Skeletal muscle tissue (tissue), 4 donors: ENCODE results near the gene PRR33. TPM values are rescaled to one million over a fixed set of nuclear protein-coding genes. Genes with fewer than 3 reads are reported as not detected.

Experiments used
- H3K27ac ChIP-seq: one replicate; pipeline ENCODE4 v1.7.0; 2013; ENCODE audit warnings: mild to moderate bottlenecking, low read depth, low read length, inconsistent platforms
- H3K27me3 ChIP-seq, 3 donors: one replicate each; pipeline ENCODE4 v1.7.0; 2013; ENCODE audit warnings: low read length in 3 of 3; ENCODE audit not compliant: control insufficient read depth in 3 of 3, insufficient read depth in 3 of 3
- H3K36me3 ChIP-seq, 3 donors: one replicate each; pipeline ENCODE4 v1.7.0; 2013; ENCODE audit warnings: low read length in 3 of 3; ENCODE audit not compliant: control insufficient read depth in 3 of 3, insufficient read depth in 3 of 3
- H3K4me1 ChIP-seq, 3 donors: one replicate each; pipeline ENCODE4 v1.7.0; 2013; ENCODE audit warnings: low read length in 3 of 3, mild to moderate bottlenecking in 3 of 3; ENCODE audit not compliant: control insufficient read depth in 3 of 3, insufficient read depth in 3 of 3
- H3K4me3 ChIP-seq, 3 donors: one replicate each; pipeline ENCODE4 v1.7.0; 2013; ENCODE audit warnings: low read length in 3 of 3
- H3K9ac ChIP-seq, 3 donors: one replicate each; pipeline ENCODE4 v1.7.0; 2013; ENCODE audit warnings: low read length in 3 of 3, mild to moderate bottlenecking in 3 of 3, moderate library complexity in 2 of 3, low read depth in 1 of 3
- H3K9me3 ChIP-seq, 3 donors: one replicate each; pipeline ENCODE4 v1.7.0; 2013; ENCODE audit warnings: low read length in 3 of 3; ENCODE audit not compliant: control insufficient read depth in 3 of 3
- total RNA-seq: library from RNA; depleted of rRNA; stranded (reverse); fragments of >200 nt; gene quantifications from one replicate; pipeline ENCODE4 v1.2.3, GENCODE V29; 2014
- donor health status: Osteomylitis.

Gene PRR33
- total RNA-seq, 1 donor from 2014 or later: 1.0 TPM

DNA sequence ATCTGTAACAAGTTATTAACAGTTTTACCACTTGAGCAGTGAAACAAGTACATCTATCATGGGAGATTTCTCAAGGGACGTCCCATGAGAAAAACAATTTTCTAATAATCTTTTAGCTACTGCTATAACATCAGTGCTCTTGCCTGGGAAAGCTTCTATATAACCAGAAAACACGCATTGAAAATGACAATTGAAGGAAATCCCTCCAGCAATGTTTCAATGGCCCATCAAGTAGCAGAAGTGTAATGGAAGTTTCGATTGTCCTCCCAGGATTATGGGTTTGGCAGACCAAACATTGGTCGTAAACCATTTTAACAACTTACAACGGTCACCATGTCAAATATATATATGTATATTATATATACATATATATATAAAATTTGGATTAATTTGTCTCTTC, 8.0 kb upstream of the PRR33 start:
- H3K36me3 ChIP-seq: no peaks in the 10 kb centered on the region
- H3K9ac ChIP-seq: no peak overlapping the region
- H3K27ac ChIP-seq: no peak overlapping the region
- H3K4me3 ChIP-seq: no peak overlapping the region
- H3K9me3 ChIP-seq: no peaks in the 10 kb centered on the region
- no peaks in the 10 kb centered on the region for H3K4me1 ChIP-seq
- no peaks in the 10 kb centered on the region for H3K27me3 ChIP-seq

DNA sequence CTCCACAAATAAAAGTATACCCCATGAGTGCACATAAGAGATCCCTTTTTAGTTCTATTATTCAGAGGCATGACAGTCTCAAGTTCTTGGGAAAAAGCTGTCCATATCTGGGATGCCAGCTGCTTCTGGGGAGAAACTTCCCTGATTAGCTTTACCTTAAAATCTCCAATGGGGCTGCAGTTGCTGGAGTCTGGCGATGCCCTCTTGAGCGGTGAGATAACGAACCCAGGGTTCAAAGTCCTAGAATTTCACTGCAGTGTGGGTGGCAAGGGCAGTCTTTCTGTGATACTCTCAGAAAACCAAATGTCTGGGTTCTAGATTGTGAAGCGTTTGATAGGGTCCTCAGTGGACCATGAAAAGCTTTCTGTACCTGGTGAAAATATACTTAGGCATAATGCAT, 7.4 kb upstream of the PRR33 start:
- Histone ChIP-seq H3K9me3 (no peaks in the 10 kb centered on the region), H3K27me3 (no peaks in the 10 kb centered on the region), H3K27ac (no peak overlapping the region), H3K9ac (no peak overlapping the region), H3K36me3 (no peaks in the 10 kb centered on the region), H3K4me3 (no peak overlapping the region), H3K4me1 (no peaks in the 10 kb centered on the region)

DNA sequence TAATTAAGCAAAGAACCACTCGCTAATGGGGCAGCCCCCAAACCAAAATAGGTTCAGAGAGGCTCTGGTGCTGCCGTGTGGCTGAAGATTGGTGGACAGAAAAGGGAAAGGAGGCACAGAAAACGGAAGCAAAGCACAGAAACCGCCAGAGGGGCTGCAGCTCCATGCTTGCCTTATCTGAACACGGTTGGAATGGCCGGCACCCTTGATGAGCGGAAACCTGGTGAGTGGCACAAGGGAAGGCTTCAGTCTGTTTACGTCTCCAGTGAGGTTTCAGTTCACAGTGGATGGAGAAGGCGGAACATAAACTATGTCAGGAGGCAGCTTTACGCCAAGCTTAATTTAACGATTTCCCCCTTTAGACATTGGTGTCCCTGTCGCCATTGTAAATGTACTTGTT, 5.2 kb upstream of the PRR33 start:
- H3K9ac ChIP-seq: no peak overlapping the region
- H3K27ac ChIP-seq: no peak overlapping the region
- no peaks in the 10 kb centered on the region for H3K36me3 ChIP-seq
- no peaks in the 10 kb centered on the region for H3K27me3 ChIP-seq
- H3K4me1 ChIP-seq: peaks cover 11 to 19% (median 15%) of the 10 kb centered on the region in 3 donors
- no peak overlapping the region for H3K4me3 ChIP-seq
- H3K9me3 ChIP-seq: no peaks in the 10 kb centered on the region

DNA sequence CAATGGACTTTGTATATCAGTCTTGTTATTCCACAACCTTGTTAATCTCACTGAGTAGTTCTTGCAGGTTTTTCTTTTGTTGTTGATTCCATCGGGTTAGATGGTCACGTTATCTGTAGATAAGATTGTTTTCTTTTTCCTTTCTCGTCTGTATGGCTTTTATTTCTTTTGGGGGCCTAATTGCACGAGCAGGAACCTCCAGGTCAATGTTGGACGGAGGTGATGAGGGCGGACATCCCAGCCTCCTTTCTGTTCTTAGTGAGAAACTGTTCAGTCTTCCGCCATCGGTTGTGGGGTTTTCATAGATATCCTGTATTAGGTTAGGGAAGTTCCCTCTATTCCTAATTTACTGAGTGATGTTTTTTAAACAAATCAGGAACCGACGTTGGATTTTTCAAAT, 4.8 kb upstream of the PRR33 start:
- Histone ChIP-seq H3K36me3 (no peaks in the 10 kb centered on the region), H3K9ac (no peak overlapping the region), H3K9me3 (no peaks in the 10 kb centered on the region), H3K4me3 (no peak overlapping the region), H3K27ac (no peak overlapping the region), H3K4me1 (peaks cover 15 to 24% (median 20%) of the 10 kb centered on the region in 3 donors), H3K27me3 (no peaks in the 10 kb centered on the region)

DNA sequence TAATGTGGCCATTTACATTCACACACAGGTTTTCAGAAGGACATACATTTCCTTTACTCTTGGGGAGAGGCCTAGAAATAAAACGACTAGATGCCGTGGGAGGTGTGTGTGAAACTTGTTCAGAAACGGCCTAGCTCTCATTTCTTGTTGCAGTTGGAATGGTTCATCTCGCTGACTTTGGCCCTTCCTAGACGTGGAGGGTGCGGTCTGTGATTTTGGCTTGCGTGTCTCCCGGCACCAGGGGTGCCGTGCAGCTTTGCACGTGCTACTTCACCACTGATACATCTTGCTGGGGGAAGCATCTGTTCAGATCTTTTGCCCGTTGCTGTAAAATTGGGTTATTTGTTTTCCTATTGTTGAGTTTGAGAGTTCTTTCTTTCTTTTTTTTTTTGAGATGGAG, 3.1 kb upstream of the PRR33 start:
- Histone ChIP-seq H3K36me3 (peaks cover 0 to 3% (median 0%) of the 10 kb centered on the region in 3 donors), H3K4me1 (peaks cover 32 to 41% (median 36%) of the 10 kb centered on the region in 3 donors), H3K27ac (no peak overlapping the region), H3K4me3 (no peak overlapping the region), H3K9ac (no peak overlapping the region), H3K9me3 (no peaks in the 10 kb centered on the region), H3K27me3 (no peaks in the 10 kb centered on the region)

DNA sequence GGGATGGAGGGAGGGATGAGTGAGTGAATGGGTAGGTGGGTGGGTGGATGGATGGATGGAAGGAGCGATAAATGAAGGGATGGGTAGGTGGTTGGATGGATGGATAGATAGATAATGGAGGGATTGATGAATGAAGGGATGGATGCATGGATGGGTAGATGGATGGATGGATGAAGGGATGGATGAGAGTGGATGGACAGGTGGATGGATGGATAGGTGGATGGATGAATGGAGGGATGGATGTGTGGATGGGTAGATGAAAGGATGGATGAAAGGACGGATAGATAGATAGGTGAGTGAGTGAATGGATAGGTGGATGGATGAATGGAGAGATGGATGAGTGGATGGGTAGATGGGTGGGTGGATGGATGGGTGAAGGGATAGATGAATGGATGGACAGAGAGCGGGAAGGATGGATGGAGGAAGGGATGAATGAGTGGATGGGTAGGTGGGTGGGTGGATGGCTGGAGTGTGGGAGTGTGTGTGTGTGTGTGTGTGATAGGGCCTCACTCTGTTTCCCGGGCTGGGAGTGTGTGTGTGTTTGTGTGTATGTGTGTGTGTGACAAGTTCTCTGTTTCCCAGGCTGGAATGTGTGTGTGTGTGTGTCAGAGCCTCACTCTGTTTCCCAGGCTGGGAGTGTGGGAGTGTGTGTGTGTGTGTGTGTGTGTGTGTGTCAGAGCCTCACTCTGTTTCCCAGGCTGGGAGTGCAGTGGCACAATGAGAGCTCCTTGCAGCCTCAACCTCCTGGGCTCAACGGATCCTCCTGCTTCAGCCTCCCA, 2.1 kb upstream of the PRR33 start:
- H3K36me3 ChIP-seq: peaks cover 0 to 4% (median 4%) of the 10 kb centered on the region in 3 donors
- H3K9me3 ChIP-seq: no peaks in the 10 kb centered on the region
- H3K4me3 ChIP-seq: no peak overlapping the region
- no peak overlapping the region for H3K27ac ChIP-seq
- peaks cover 42 to 51% (median 43%) of the 10 kb centered on the region in 3 donors for H3K4me1 ChIP-seq
- no peak overlapping the region for H3K9ac ChIP-seq
- H3K27me3 ChIP-seq: no peaks in the 10 kb centered on the region

DNA sequence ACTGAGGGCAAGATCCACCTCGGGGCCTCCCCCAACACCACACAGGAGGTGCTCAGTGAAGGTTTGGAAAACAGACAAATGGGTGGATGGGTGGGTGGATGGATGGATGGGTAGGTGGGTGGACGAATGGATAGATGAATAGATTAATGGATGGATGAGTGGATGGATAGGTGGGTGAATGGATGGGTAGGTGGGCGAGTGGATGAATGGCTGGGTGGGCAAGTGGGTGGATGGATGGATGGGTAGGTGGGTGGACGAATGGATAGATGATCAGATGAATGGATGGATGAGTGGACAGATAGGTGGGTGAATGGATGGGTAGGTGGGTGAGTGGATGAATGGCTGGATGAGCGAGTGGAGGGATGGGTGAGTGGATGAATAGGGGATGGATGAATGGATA, 863 bp upstream of the PRR33 start:
- Histone ChIP-seq H3K27ac (peak overlapping the region; percentile 80), H3K27me3 (no peaks in the 10 kb centered on the region), H3K9me3 (no peaks in the 10 kb centered on the region), H3K4me3 (peak overlapping the region in 2 of 3 donors; percentile 22 to 40), H3K36me3 (peaks cover 0 to 14% (median 9%) of the 10 kb centered on the region in 3 donors), H3K9ac (peak overlapping the region in 1 of 3 donors; percentile 70), H3K4me1 (peaks cover 53 to 63% (median 55%) of the 10 kb centered on the region in 3 donors)

DNA sequence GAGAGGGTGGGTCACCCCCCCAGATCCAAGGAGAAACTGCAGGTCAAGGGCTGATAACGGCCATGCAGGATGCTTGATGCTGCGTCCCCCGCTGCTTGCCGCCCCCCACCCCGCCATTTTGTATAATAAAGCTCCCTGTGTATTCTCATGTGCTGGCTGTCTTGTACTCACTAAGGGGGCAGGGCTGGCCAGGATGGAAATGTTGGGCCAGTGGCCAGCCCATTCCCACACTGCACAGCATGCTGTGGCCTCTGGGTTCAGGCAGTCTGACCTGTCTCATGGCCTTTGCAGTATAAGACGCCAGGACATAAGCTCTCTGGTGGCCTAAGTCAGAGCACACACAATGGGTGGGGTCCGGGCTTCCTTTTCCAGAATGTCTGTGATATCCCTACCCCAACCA, 421 bp upstream of the PRR33 start:
- peaks cover 53 to 66% (median 56%) of the 10 kb centered on the region in 3 donors for H3K4me1 ChIP-seq
- H3K9ac ChIP-seq: peak overlapping the region in 2 of 3 donors; percentile 59 to 70
- H3K27ac ChIP-seq: peak overlapping the region; percentile 80
- H3K36me3 ChIP-seq: peaks cover 0 to 16% (median 11%) of the 10 kb centered on the region in 3 donors
- no peaks in the 10 kb centered on the region for H3K27me3 ChIP-seq
- peak overlapping the region in 2 of 3 donors; percentile 22 to 40 for H3K4me3 ChIP-seq
- no peaks in the 10 kb centered on the region for H3K9me3 ChIP-seq

DNA sequence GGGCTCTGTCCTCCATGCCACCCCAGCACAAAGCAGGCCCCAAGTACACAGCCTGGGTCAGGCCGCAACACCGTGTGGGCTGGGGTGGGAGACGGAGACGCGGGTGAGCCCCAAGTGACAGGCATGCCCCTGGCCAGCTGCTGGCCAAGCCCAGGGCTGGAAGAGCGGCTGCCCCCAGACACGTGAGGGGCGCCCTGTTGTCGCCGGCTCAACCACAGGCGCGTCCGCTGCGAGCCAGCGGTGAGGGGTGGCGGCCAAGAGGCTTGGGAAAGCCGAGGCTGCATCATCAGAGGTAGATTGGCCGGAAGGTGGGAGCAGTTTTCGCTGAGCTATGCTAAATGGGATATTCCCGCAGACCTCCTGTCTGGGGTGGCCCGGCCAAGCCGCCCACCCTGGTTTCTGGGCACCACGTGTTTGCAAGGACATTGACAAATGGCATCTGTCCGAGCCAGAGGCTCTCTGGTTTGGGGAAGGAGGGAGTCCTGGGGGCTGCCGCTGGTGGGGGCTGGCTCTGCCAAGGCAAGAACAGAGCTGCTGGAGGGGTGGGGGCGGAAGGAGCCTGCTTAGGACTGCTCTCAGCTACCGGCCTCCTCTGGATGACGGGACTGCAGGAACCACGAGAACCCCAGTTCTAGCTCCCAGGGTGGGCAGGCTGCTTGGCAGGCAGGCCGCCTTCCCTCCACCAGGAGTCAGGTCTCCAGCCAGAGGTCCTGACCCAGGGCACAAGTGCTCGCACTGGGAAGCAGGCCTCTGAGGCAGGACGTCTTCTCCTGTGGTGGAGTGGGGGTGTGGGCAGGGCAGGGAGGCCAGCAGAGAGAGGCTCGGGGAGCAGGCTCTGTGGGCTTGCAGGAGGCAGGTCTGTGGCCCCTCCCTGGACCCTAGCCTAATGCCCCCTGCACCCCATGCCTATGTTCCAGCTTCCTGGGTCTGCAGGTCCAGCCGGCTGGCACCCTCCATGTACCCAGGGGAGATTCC, 552 bp downstream of the PRR33 start:
- peak overlapping the region; percentile 80 for H3K27ac ChIP-seq
- H3K9ac ChIP-seq: peak overlapping the region; percentile 59 to 76 (median 70)
- H3K9me3 ChIP-seq: no peaks in the 10 kb centered on the region
- no peaks in the 10 kb centered on the region for H3K27me3 ChIP-seq
- peaks cover 3 to 20% (median 11%) of the 10 kb centered on the region in 3 donors for H3K36me3 ChIP-seq
- peak overlapping the region; percentile 13 to 50 (median 14) for H3K4me3 ChIP-seq
- peaks cover 53 to 66% (median 56%) of the 10 kb centered on the region in 3 donors for H3K4me1 ChIP-seq
